ENCODE data around the gene GAB1.

DNA sequence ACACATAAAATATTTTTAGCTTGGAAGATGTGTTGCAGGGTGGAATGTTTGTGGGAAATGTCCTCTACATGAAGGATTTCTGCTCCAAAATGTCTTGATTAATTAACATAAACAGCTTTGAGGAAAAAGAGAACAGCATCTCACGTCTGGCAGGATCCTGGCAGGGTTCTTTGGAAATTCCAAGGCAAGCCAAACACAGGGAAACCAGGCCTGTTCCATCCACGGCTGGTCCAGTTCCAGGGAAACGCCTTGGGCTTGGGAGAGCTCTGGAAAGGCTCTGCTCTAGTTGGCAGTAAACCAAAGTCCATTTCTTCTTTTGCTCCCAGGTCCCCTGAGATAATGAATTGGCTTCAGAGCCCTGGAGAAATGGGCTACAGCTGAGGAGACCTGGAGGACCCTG, 42.4 kb upstream of the GAB1 start:
- TF ChIP-seq, protein P1, sequence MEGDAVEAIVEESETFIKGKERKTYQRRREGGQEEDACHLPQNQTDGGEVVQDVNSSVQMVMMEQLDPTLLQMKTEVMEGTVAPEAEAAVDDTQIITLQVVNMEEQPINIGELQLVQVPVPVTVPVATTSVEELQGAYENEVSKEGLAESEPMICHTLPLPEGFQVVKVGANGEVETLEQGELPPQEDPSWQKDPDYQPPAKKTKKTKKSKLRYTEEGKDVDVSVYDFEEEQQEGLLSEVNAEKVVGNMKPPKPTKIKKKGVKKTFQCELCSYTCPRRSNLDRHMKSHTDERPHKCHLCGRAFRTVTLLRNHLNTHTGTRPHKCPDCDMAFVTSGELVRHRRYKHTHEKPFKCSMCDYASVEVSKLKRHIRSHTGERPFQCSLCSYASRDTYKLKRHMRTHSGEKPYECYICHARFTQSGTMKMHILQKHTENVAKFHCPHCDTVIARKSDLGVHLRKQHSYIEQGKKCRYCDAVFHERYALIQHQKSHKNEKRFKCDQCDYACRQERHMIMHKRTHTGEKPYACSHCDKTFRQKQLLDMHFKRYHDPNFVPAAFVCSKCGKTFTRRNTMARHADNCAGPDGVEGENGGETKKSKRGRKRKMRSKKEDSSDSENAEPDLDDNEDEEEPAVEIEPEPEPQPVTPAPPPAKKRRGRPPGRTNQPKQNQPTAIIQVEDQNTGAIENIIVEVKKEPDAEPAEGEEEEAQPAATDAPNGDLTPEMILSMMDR (IDR thresholded peaks at IDR 0.05): no peak
- no peak for TF ChIP-seq POLR2A (IDR thresholded peaks at IDR 0.05)

Measured in testis (tissue), 2 donors.